Activated CD8-positive, alpha-beta memory T cell treated with anti-CD3 and anti-CD28 coated beads for 48 hours (primary cell): ENCODE measurements around the gene JPH4.

Source experiments
- DNase-seq, 3 experiments: peaks; one replicate each; pipeline ENCODE4 v3.0.0-alpha.2; 2020; ENCODE audit warnings: low read depth in 2 of 3, low spot score in 2 of 3

The JPH4 gene

DNA sequence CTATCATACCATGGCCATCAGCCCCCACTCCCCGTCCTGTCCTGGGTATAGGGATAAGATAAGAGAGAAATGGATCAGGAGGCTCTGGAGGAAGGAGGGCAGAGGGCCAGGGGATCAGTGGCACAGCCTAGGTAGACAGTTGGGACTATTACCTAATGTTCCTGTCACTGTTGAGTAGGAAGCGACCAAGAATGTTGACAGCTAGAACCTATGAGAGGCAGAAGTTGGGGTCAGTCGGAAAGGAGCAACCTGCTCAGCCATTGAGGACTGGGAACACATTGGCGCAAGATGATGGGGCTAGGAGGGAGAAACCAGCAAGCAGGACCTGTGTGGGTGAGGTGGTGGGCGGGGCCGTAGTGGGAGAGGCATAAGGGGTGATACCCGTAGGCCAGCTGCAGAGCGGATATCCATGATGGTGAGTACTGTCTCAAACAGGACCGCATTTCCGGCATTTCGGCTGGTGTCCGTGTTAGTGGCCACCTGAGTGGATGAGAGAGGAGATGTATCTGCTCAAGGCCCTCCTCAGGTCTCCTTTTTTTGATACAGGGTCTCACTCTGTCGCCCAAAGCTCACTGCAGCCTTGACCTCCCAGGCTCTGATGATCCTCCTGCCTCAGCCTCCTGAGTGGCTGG is 14.3 kb downstream of the JPH4 start:
- DNase-seq = no peak

DNA sequence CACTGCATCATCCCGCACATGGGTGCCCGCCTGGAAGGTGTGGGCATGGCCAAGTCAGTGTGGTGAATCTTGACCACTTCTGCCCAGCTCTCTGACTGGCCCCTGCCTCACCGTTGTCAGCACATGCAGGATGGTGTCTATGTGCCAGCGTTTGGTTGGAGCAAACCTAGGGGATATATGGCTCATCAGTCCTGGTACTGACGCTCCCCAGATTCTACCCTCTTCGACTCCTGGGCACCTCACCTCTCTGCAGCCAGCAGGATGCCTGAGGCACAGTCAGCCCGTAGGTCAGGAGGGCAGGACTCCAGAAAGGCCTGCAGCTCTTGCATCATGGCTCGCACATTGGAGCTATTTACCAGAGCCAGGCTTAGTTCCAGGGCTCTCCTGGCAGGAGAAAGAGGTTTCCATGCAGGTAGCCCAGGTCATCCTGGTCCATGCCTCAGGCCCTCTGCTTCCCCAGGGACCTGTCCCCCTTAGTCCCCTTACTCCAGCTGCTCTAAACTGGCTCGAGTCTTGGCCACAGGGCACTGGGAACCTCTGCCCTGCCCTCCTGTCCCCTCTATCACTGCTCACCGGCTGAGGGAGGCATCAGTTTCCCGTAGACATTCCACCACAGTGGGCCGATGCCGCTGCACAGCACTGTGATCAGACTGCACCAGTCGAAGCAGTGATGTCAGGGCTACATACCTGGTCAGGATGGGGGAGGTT is 15.0 kb downstream of the JPH4 start:
- no peak for DNase-seq

DNA sequence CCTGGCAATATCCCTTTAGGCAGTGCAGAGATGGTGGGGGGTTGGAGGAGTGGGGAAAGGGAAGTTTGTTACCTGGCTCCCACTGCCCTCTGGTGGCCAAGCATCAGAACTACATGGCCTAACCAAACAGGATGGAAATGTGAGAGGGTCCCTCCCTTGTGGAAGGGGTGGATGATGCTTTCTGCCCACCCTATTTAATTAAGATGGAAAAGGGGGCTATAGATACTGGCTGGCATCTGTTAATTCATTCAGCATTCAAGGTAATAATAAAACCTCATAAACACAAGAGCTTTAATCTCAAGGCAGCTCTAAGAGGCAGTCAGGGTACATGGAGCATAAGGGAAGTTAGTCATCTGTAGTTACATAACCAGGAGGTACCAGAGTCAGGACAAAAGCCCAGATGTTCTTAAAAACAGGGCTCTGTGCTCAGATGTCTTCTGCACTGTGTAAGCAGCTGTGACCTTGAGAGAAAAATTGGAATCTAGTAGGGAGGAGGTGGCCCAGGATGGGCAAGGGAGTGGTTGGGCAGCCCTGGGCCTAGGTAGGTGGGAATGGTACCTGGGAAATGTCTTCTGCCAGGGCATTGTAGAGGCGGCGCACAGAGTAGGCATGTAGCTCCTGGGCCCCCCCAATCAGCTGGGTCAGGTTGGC is 15.6 kb downstream of the JPH4 start:
- no peak for DNase-seq

DNA sequence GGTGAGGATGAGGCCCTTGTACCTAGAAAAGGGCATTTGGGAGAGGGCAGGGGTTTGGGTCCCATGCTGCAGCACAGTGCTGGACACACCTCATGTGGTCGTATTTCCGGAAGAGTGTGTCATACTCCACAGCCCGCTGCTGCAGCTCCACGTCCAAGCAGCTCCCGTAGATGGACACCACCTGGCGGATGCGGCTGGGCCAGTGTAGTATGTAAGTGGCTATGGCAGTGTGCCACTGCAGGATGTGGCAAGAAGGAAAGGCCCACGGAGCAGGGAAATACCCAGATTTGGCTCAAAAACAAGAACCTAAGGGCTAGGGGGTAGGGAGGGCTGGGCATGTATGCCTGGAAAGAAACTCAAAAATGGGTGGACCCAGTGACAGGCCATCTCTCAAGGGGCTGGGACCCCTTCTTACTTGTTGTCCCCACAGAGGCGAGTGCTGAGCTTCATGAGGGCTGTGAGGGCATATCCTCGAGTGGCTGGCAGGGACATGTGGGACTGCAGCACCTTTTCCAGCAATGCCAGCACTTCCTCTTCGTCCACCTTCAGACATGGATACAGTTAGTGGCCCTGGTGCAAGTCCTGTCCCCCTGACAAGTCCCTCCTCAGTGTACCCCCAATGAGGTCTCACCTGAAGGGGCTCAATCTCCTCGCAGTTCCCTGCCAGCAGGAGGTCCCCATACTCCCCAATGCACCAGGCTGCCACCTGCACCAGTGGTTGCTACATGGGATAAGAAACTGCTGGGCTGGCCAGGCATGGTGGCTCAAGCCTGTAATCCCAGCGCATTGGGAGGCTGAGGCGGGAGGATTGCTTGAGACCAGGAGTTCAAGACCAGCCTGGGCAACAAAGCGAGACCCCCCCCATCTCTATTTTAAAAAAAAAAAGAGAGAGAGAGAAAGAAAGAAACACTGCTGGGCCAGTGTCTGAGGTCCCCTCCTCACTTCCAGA is 16.4 kb downstream of the JPH4 start:
- no peak for DNase-seq

DNA sequence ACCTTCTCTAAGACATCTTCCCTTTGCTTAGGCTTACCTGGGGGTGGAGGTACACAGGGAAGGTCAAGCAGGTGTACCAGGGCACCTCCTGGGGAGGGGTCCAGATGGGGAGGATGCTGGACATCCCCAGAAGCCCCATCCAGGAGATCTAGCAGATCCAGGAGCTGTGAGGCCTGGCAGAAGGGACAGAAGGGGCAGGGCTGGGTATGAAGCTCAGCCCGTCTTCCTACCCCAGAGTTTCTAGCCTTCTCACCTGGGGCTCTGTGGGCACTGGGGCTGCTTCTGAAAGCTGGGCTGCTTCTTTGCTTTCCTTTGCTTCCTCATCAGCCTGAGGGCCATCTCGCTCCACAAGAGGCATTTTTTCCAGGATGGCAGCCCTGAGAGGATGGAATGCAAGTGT is 17.3 kb downstream of the JPH4 start:
- no peak for DNase-seq

DNA sequence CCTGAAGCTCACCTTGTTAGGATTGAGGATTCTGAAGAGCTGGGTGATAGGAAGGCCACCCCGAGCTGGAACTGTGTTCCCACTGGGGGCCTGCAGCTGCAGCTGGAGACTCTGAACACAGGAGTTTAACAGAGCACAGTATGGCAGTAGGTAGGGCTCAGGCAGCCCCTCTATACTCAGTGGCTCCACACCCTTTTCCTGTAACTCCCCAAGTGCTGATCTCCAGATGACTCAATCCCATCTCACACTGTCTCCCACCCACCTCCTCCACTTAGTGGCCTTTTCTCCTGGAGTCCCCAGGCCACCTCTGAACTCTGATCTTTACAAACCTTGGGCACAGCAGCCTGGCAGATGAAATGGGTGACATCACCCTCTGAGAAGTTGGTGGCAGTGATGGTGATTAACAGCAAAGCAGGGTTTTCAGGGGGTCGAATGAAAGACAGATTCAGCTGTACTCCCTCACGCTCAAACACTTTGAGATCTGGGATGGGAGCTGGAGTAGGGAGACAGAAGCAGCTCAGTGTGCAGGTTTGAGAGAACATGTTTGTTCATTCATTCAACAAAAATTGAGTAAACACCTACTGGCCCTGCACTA is 18.6 kb downstream of the JPH4 start:
- no peak for DNase-seq

DNA sequence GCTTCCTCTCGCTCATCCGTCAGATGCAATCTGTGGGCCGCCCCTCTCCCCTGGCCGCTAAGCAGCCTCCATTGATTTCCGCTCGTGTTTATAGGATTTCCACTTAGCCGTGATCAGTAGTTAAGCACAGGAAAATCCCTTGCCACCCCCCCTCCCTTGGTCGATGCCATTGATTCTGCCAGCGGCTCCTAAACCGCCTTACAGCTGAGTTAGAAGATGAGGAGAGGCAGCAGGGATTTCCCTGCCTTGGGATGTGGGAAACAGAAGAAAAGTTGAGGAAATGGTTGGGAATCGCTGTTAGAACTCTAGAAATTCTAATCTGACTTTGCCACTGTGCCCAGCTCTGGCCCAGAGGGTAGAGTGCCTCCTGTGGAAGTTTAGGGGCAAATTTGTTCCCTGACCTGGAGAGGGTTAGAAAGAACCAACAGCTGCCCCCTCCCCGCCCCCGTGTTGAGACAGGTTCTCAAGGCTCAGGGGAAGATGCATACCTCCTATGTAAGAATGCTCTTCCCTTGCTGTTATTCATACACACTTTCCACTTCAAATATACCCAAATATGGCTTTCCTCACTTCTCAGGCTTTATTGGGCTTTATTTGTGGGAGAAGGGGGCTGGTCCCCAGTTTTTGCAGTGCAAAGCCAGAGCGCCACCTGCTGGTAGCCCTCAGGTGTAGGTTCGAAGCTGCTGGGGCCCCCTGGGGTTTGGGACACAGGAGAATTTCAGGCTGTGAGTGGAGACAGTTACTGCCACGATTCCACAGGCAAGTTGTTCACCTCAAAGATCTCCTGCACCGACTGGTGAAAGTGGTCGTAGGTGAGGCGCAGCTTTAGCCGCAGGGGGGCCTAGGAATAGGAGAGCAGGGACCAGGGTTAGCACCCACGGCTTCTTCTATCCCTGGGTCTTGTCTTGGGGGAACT is 19.3 kb downstream of the JPH4 start:
- peak in 2 of 3 experiments; percentile 47 to 60 for DNase-seq

DNA sequence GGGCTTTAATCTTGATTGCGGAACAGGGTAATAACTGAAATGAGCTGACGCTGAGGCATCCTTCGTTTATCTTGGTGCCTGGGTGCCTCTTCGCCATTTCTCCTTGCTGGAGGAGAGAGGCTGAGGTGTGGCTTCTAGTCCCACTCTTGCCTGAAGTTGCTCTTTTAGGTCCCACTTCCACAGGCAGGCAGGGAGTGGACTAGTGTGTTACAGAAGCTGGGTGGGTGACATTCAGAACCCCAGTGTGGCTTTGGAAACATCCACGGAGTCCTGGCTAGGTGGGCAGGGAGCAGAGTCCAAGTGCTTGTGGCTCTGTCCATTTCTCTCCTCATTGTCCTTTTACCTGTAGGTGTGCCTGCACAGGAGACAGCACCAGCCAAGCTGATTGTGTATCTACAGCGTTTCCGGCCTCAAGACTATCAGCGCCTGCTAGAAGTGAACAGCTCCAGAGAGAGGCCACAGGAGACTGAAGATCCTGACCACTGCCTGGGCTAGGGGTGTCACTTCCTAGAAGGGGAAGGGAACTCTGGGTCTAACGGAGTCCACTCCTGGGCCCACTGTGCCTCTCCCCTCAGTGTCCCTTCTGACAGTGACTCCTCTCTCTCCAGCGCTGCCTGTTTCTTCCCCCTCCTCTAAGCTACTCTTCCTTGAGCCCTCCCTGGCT is 20.1 kb downstream of the JPH4 start:
- DNase-seq = no peak

DNA sequence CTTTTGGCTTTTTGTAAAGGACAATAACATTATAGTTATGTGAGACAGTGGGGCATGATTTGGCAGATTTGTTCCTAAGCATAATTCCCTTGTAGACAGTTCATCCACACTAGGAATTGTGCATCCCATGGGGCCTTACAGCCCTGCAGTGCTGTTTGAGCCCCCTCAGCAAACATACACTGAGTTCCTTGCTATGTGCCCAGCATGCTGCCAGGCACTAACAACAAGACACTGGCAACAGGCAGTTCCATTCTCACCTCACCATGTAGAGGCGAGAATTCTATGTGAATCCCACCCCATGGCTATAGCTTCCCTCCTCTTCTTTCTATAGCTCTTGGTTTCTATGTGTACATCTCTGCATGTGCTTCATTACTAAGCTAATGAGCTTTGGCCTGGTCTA is 20.6 kb downstream of the JPH4 start:
- DNase-seq = no peak

DNA sequence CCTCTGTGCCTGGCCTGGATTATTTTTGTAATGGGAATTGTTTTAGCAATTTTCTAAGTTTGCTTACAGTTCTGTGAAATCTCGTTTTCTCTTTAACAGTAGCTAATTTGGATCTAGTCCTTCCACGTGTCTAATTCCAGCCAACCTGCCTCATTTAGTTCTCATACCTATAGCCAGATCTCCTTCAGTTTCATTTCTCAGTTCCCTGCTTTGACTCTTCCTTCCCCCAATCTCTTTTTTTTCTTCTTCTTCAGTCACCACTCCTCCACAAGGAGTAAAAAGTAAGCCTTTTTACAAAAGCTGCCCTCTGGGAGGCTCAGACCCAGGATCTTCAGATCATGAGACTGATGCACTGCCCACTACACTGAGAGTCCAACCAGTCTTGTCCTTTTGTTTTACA is 21.1 kb downstream of the JPH4 start:
- no peak for DNase-seq

DNA sequence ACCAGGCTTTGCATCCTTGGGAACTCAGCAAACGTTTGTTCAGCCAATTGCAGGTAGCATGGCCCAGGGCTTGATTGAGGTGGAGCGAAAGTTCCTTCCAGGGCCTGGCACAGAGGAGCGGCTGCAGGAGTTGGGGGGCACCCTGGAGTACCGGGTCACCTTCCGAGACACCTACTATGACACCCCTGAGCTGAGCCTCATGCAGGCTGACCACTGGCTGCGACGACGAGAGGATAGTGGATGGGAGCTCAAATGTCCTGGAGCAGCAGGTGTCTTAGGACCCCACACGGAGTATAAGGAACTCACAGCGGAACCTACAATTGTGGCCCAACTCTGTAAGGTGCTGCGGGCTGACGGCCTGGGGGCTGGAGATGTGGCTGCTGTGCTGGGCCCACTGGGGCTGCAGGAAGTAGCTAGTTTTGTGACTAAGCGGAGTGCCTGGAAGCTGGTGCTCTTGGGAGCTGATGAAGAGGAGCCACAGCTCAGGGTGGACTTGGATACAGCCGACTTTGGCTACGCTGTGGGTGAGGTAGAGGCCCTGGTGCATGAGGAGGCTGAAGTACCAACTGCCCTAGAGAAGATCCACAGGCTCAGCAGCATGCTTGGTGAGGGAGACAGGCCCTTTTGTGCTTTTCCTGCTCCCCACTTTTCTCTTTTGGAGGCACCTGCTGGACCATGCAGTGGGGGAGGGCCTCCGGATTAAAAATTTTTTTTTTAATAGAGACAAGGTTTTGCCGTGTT is 21.7 kb downstream of the JPH4 start:
- no peak for DNase-seq

DNA sequence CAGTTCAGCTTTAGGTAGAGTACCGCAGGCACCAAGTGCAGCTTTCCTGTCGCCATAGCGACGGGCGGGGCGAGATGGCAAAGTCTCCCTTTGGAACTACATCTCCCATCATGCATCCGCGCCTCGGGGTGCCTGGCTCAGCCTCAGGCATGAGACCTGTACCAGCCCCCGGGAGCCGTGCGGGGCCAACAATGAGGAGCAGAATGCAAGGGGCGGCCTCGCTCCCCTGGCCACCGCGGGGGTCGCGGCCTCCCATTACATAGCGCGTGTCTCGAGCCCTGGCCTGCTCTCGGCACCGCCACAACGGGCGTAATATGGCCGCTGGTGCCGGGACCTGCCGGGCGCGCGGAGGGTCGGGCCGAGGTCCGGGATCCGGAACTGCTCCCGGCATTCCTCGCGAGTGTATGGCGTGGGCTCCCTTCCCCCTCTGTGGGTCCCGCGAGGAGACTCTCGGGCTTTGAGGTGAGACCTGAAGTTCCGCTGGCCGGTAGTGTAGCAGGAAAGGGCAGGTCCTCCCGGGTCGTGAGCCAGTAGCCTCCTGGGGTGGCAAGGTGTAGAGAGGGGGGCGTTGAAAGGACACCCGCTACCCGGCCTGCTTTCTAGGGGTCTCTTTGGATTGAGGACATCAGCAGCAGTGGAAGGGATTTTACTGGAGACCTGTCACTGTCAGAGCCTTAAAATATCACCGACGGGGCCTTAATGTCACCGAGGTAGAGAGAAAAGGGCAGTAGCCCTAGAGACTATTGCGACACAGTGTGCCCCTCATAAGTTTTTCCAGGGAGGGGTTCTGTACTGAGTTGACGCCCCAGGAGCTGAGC is 22.5 kb downstream of the JPH4 start, which contains the start of gene THTPA:
Gene THTPA, plus strand, starts transcription at position 390 of the 818 bp plus-strand sequence. CDS start 487 bp downstream, outside the sequence.
- peak; percentile 77 to 87 (median 87) for DNase-seq

DNA sequence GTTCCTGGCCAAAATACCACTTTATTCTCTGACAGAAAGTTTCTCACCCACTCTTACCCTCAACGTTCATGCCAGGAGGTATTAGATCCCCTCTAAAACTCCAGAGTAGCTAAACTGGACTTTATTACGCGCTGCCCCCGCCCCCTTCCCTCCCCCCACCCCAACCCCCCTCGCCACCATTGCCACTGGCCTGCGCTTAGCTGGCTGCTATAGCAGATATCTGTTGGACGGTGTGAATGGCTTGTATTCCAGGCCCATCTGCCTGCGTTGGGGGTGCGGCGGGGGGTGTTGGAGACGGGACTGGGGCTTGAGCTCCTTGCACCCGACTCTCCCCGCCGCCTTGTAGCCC is 23.1 kb downstream of the JPH4 start:
- no peak for DNase-seq

DNA sequence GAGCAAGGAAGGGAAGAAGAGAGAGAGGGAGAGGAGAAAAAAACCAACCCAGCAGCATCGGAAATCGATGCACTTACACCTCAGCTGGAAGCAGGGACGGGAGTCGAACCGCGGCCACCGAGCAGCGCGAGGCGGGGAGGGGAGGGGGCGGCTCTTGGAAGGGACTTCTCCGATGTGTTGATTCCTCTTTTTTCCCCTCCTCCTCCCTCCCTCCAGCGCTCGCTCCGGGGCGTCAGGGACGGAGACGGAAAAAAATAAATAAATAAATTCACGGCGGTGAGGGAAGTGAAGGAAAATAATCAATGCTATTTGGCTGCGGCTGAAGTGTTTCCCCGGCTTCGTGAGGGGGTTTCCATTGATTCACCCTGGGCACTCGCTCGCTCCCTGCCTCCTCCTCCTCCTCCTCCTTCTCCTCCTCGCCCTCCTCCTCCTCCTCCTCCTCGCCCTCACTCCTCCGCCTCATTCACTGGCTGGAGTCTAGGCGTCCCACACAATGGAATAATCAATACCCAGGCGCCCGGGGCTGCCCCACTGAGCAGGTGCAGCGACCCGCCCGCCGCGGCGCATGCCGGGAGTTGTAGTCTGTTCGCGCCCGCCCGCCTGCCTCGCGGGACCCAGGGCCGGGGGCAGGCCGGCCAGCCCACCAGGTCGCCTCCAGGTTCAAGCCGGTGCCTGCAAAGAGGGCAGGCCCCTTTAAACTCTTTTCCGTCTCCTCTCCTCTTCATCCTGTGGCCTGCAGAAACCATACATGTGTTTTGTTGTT is 27.1 kb downstream of the JPH4 start, which contains the start of gene ZFHX2:
Gene ZFHX2, minus strand, starts transcription at position 500 of the 763 bp plus-strand sequence. CDS start 16,440 bp downstream, outside the sequence.
- peak; percentile 61 to 64 (median 63) for DNase-seq

DNA sequence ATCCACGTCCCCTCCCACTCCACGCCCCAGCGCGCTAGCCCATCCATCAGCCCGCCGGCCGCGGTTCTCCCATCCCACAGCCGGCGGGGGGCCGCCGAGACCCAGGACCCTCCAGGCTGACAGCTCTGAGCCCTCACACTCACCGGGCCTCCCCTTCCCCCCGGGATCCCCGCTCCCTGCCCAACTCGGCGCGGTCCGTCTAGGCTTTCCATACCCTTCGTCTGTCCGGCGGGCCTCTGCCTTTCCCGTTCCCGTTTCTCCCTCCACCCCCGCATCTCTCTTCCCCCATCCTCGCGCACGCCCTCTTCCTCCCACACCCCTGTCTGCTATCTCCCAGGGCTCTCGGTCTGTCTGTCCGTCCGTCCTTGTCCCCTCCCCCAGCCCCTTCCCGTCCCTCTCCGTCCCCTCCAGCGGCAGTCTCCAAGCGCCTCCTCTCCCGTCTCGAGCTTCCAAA is 27.8 kb downstream of the JPH4 start:
- no peak for DNase-seq

DNA sequence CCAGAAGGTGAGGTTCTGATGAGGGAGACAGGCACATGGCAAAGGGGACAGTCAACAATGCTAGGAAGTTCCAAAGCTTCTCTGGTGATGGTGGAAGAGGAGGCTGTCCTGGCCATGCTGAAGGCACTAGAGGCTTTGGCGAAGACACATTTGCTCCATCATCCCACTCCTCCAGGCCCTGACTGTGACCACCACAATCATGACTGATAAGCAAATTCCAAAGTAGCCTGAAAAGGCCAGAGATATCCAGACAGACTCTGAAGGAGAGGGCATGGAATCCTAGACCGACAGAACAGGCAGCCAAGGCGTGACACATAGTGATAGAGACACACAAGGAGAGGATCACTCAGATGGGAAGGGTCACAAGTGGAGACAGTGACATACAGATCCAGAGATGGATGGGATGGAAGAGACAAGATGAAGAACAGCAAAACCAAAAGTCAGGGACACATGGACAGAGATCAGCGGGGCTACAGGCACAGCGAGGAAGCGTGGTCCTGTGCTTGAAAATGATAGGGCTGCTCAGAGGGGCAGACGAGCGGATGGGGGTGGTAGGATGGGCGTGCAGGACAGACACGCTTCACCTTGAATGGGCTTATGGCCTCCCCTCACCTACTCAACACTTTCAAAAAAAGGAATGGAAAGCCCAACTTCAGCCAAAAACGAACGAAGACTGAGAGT is 28.3 kb downstream of the JPH4 start:
- no peak for DNase-seq
